SU-DHL-6 (cell line): ENCODE results near the gene TOM1.

ENCODE experiments used
- H2AFZ ChIP-seq: fragments of 200-600 bp; sonication (generic); 2 replicates; pipeline ENCODE4 v1.6.1; 2014; ENCODE audit warnings: low read depth, mild to moderate bottlenecking, moderate library complexity, mixed read lengths, antibody characterized with exemption, low read length; ENCODE audit not compliant: severe bottlenecking
- H3F3A ChIP-seq: fragments of 200-600 bp; shearing (Covaris generic); 2 replicates; pipeline ENCODE4 v1.6.0; 2016; ENCODE audit warnings: antibody characterized with exemption, mild to moderate bottlenecking; ENCODE audit not compliant: insufficient read depth
- H3K27ac ChIP-seq: fragments of 200-600 bp; sonication (generic); 2 replicates; pipeline ENCODE4 v1.5.1; 2016; ENCODE audit warnings: low read depth, mild to moderate bottlenecking, low read length, moderate library complexity, mixed read lengths
- H3K27me3 ChIP-seq: fragments of 200-600 bp; sonication (generic), shearing (Covaris generic); 2 replicates; pipeline ENCODE4 v1.6.0; 2014; ENCODE audit warnings: mild to moderate bottlenecking, low read length
- H3K36me3 ChIP-seq: fragments of 200-600 bp; sonication (generic); 2 replicates; pipeline ENCODE4 v1.6.1; 2014; ENCODE audit warnings: mild to moderate bottlenecking, low read length, mixed read lengths
- H3K4me2 ChIP-seq: fragments of 300-600, 200-600 bp; shearing (Covaris generic), sonication (generic); 2 replicates; pipeline ENCODE4 v1.6.0; 2014; ENCODE audit warnings: low read length, low read depth, mild to moderate bottlenecking; ENCODE audit not compliant: poor library complexity, severe bottlenecking
- H3K4me3 ChIP-seq: fragments of 200-600 bp; sonication (generic); 2 replicates; pipeline ENCODE4 v1.5.1; 2014; ENCODE audit warnings: antibody characterized with exemption, low read length, mild to moderate bottlenecking, mixed read lengths; ENCODE audit not compliant: insufficient read depth, poor library complexity, severe bottlenecking
- H3K79me2 ChIP-seq: fragments of 200-600 bp; sonication (generic); 2 replicates; pipeline ENCODE4 v1.6.1; 2014; ENCODE audit warnings: mild to moderate bottlenecking, low read length, moderate library complexity; ENCODE audit not compliant: insufficient read depth
- H3K9ac ChIP-seq: fragments of 200-600 bp; sonication (generic); 2 replicates; pipeline ENCODE4 v1.7.0; 2014; ENCODE audit warnings: mild to moderate bottlenecking, low read length
- H3K9me2 ChIP-seq: fragments of 200-600 bp; sonication (generic); replicated peaks from 2 replicates; pipeline ENCODE4 v1.6.1; 2014; ENCODE audit warnings: low read length; ENCODE audit not compliant: insufficient read depth
- H3K9me3 ChIP-seq: fragments of 200-600 bp; sonication (generic); 2 replicates; pipeline ENCODE4 v1.6.1; 2014; ENCODE audit warnings: low read length, mixed read lengths; ENCODE audit not compliant: insufficient read depth
- H4K20me1 ChIP-seq: fragments of 200-600 bp; sonication (generic); 2 replicates; pipeline ENCODE4 v1.6.1; 2014; ENCODE audit warnings: low read depth, mild to moderate bottlenecking, antibody characterized with exemption, low read length, moderate library complexity, mixed read lengths
- CTCF ChIP-seq: fragments of 200-600 bp; sonication (generic); IDR thresholded peaks from one replicate; pipeline ENCODE4 v1.5.1; 2017; ENCODE audit warnings: antibody characterized with exemption, mild to moderate bottlenecking, low read length, moderate library complexity; ENCODE audit not compliant: insufficient read depth, poor library complexity, severe bottlenecking
- EZH2phosphoT487 ChIP-seq: fragments of 200-600 bp; sonication (generic), shearing (Covaris generic); conservative IDR thresholded peaks from 2 replicates; pipeline ENCODE4 v1.6.1; 2018; ENCODE audit warnings: mild to moderate bottlenecking, antibody characterized with exemption, low read length, moderate library complexity, mixed read lengths

The TOM1 gene

GRCh38 chr22:35264986-35265385 is 34.7 kb upstream of the TOM1 start:
- H4K20me1 ChIP-seq = peaks cover 6% of the 10 kb centered on the region; the same call in 1 of the 2 replicates
- peaks cover 49% of the 10 kb centered on the region for H3K36me3 ChIP-seq

GRCh38 chr22:35266277-35266676 is 33.4 kb upstream of the TOM1 start:
- no peak for TF ChIP-seq CTCF
- no peak for TF ChIP-seq EZH2phosphoT487
- H3K79me2 ChIP-seq = peaks cover 49% of the 10 kb centered on the region

More at GRCh38 chr22:35264986-35265385, 34.7 kb upstream of the TOM1 start:
- H3K27me3 ChIP-seq = no peaks in the 10 kb centered on the region
- no peak overlapping the region for H3K4me3 ChIP-seq
- no peak overlapping the region for H3K9ac ChIP-seq
- no peaks in the 10 kb centered on the region for H3F3A ChIP-seq
- TF ChIP-seq EZH2phosphoT487 = no peak
- no peak for TF ChIP-seq CTCF
- no peak overlapping the region for H2AFZ ChIP-seq
- no peaks in the 10 kb centered on the region for H3K9me2 ChIP-seq
- H3K4me2 ChIP-seq = no peak overlapping the region
- no peaks in the 10 kb centered on the region for H3K9me3 ChIP-seq
- H3K27ac ChIP-seq = no peak overlapping the region
- H3K79me2 ChIP-seq = peaks cover 53% of the 10 kb centered on the region

GRCh38 chr22:35269630-35270029 is 30.1 kb upstream of the TOM1 start:
- TF ChIP-seq EZH2phosphoT487 (no peak), CTCF (no peak)
- Histone ChIP-seq H4K20me1 (peaks cover 6% of the 10 kb centered on the region; the same call in 1 of the 2 replicates), H3K4me2 (no peak overlapping the region), H3F3A (no peaks in the 10 kb centered on the region), H3K36me3 (peaks cover 45% of the 10 kb centered on the region), H3K27me3 (no peaks in the 10 kb centered on the region), H3K79me2 (peaks cover 57% of the 10 kb centered on the region), H3K27ac (no peak overlapping the region), H2AFZ (no peak overlapping the region), H3K9ac (no peak overlapping the region), H3K9me2 (no peaks in the 10 kb centered on the region), H3K4me3 (no peak overlapping the region), H3K9me3 (no peaks in the 10 kb centered on the region)

More at GRCh38 chr22:35266277-35266676, 33.4 kb upstream of the TOM1 start:
- peaks cover 6% of the 10 kb centered on the region; the same call in 1 of the 2 replicates for H4K20me1 ChIP-seq
- H3K4me2 ChIP-seq = no peak overlapping the region
- H2AFZ ChIP-seq = no peak overlapping the region
- H3K9ac ChIP-seq = no peak overlapping the region
- no peak overlapping the region for H3K27ac ChIP-seq
- no peaks in the 10 kb centered on the region for H3K27me3 ChIP-seq
- H3F3A ChIP-seq = no peaks in the 10 kb centered on the region
- H3K4me3 ChIP-seq = no peak overlapping the region
- H3K9me3 ChIP-seq = no peaks in the 10 kb centered on the region
- H3K9me2 ChIP-seq = no peaks in the 10 kb centered on the region
- H3K36me3 ChIP-seq = peaks cover 56% of the 10 kb centered on the region
